SIG-M5 treated with dmso at 0.1 percent for 504 hours (cell line): ENCODE results near the gene HTT.
A peak's percentile ranks its signal among the peaks of the same experiment; 100 is the strongest.
"Not testable (repeated sequence)": the region's sequence is repeated elsewhere in the genome, so short reads cannot be mapped to it uniquely, and the experiment has no call there.

Experiments
- DNase-seq: peaks from one replicate; lab custom pipeline; 2025; ENCODE audit not compliant: unreplicated experiment; lab: John Stamatoyannopoulos, UW

HTT gene

DNA sequence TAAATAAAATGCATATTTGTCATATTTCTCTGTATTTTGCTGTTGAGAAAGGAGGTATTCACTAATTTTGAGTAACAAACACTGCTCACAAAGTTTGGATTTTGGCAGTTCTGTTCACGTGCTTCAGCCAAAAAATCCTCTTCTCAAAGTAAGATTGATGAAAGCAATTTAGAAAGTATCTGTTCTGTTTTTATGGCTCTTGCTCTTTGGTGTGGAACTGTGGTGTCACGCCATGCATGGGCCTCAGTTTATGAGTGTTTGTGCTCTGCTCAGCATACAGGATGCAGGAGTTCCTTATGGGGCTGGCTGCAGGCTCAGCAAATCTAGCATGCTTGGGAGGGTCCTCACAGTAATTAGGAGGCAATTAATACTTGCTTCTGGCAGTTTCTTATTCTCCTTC is 3.3 kb downstream of the HTT start:
- DNase-seq, result no peak

DNA sequence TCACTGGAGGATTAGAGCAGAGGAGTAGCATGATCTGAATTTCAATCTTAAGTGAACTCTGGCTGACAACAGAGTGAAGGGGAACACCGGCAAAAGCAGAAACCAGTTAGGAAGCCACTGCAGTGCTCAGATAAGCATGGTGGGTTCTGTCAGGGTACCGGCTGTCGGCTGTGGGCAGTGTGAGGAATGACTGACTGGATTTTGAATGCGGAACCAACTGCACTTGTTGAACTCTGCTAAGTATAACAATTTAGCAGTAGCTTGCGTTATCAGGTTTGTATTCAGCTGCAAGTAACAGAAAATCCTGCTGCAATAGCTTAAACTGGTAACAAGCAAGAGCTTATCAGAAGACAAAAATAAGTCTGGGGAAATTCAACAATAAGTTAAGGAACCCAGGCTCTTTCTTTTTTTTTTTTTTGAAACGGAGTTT is 5.2 kb downstream of the HTT start:
- no peak for DNase-seq

DNA sequence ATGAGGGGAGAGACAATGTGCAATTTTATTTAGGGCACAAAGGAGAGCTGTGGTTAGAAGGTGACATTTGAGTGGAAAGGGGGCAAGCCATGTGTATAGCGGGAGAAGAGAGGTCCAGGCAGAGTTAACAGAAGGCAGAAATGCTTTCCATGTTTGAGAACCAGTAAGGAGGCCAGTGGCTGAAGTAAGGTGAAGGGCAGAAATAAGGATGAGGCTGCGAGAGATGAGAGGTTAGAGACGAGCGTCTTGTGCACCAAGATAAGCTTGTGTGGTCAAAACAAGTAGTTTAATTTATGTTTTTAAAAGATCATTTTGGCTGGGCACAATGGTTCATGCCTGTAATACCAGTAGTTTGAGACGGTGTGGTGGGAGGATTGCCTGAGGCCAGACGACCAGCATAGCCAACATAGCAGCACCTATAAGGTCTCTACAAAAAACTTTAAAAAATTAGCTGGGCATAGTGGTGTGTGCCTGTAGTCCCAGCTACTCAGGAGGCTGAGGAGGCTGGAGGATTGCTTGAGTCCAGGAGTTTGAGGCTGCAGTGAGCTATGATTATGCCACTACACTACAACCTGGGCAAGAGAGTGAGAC is 8.5 kb downstream of the HTT start:
- no peak for DNase-seq

DNA sequence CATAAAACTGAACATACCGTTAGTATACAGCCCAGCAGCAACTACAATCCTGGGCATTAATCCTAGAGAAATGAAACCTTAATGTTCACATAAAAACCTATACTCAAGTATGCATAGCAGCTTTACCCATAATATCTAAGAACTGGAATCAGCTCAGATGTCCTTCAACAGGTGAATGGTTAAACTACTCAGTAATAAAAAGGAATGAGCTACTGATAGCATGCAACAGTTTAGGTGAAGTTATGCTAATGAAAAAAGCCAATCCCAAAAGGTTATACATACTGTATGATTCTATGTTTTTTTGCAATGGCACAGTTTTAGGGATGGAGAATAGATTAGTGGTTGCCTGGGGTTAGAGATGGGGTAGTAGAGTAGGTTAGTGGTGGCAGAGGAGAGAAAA is 9.3 kb downstream of the HTT start:
- DNase-seq, result no peak

DNA sequence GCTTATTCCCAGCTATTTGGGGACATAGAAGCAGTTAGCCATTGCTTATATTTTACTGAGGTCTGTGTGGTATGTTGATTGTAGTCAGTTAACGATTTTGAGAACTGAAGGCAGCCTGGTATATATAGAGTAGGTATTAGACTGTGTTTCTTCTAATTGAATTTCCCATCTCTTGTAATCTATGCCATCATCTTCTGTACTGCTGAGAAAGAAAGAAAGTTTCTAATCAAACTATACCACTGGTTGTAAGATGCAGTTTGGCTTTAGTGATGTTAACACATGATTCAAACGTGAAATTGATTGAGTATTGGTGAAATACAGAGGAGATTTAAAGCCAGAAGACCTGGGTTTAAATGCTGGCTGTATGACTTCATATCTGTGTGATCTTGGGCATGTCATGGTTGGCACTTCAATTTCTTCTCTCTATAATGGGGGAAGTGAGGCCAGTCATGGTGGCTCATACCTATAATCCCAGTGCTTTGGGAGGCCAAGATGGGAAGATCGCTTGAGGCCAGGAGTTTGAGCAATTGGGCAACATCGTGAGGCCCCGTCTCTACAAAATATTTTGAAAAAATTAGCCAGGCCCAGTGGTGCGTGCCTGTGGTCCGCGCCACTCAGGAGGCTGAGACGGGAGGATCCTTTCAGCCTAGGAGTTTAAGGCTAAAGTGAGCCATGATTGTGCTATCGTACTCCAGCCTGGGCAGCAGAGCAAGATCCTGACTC is 11.6 kb downstream of the HTT start:
- DNase-seq, result no peak

DNA sequence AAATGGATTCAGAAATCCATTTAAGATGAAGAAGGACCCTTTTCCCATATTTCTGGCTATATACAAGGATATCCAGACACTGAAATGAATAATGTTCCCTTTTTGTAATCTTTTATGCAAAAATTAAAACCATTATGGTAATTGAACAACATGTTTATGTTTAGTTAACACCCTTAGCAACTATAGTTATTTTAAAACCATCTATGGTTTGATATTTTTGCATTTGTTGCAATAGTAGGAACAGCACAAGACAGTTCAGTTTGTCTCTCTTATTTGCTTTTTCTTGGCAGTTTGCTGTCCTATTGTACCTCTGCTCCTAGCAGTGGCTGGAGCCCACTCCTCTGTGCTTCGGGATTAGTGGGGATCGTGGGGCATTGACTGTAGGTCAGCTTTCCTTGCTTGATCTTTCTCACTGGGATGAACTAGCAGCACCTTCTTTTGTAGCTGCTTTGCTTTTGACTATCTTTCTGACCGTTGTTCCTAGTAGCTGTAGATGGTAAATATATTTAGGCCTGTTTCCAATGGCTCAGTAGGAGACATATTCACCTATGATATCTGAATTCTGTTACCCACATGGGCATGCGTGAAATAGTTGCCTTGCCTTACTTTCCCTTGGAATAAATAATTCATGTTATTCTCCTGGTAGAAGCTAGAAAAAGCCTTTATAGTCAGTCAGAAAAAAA is 12.8 kb downstream of the HTT start:
- no peak for DNase-seq

DNA sequence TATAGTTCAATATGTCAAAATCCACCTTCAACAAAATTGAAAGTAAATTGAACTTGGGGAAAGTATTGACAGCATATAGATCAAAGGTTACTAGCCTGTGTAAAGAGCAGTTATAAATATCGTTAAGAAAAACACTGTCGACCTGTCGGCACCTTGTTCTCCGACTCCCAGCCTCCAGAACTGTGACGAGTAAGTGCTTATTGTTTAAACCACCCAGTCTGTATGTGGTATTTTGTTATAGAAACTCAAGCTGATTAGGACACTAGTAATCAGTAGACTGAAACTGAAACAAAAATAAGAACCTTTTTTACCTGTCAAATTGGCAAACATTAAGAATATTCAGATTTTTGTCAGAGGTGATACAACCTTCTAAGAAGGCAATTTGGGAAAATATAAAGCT is 17.0 kb downstream of the HTT start:
- DNase-seq, result no peak

DNA sequence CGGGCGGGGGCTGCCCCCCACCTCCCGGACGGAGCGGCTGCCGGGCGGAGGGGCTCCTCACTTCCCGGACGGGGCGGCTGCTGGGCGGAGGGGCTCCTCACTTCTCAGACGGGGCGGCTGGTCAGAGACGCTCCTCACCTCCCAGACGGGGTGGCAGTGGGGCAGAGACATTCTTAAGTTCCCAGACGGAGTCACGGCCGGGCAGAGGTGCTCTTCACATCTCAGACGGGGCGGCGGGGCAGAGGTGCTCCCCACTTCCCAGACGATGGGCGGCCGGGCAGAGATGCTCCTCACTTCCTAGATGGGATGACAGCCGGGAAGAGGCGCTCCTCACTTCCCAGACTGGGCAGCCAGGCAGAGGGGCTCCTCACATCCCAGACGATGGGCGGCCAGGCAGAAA is 20.2 kb downstream of the HTT start:
- DNase-seq, result not testable (repeated sequence)

DNA sequence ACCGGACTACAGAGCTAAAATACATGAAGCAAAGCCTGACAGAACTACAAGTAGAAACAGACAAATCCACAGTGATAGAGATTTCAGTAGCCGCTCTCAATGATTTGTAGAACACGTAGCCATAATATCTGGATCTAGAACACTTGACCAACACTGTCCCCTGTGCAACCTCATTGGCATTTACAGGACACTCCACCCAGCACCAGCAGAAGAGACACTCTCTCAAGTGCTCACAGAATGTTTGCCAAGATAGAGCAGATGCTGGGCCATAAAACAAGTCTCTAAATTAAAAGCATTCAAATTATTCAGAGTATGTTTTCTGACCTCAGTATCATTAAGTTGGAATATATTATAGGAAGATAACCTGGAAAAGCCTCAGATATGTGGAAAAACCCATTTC is 21.7 kb downstream of the HTT start:
- DNase-seq, result no peak

DNA sequence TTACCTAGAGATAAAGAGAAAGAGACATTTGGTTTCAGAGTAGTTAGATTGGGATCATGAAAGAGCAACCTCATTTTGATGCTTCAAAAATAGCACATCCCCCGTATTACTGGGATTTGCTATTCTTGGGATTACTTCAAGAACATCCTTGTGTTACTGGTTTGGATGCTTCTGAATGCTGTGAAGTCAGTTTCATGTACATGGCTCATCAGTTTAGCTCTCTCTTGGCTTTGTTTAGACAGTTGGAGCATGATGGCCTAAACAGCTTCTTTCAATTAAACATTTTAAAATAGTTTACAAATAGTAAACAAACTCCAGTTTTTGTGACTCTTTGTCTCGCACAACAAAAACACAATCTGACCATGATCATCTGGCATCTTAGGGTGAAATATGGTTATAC is 23.9 kb downstream of the HTT start:
- DNase-seq, result no peak

DNA sequence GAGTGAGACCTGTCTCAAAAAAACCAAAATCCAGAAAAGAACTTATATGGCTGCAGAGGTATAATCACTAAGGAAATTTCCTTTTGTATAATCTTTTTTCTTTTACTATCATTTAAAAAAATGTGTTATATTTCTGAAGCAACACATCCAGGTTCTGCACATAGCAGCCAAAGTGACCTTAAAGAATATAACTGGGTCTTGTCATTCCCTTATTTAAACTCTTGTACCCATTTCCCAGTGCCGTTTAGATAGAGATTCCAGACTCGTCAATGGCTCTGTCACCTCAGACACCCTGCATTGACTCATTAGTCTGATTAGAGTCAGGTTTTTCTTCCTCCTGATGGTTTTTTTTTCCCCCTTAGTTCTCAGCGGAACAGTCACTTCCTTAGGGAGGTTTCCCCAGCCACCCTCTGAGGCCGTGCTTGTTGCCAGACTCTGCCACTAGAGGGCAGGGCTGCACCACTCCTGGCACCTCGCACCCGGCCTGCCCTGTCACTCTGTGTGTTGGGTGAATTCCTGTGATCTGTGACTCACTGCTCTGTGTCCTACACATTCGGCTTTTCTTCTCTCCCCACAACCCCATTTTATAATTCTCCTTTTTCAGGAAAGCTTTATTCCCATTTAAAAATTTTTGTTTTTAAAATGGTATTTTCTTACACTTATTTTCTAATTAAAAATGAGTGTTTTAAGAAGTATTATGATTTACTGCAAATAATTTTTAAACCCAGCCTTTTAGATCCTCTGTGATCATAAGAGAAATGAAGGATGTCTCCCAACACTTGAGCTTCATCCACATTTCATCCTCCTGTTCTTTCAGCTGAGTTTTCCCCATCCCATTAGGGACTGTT is 32.1 kb downstream of the HTT start:
- DNase-seq, result peak; percentile 88

DNA sequence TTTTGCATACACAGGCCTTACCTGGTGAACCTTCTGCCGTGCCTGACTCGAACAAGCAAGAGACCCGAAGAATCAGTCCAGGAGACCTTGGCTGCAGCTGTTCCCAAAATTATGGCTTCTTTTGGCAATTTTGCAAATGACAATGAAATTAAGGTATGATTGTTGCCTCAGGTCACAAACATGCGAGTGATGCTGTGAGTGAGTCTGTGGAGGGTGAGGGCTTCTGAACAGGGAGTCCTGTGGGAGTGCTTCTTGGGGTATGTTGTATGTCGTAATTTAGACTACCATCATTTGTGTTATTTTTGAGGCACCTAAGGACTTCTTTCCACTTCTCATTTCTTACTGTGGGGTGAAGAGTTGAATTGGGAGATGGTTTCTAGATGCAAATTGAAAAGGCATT is 32.8 kb downstream of the HTT start:
- DNase-seq, result no peak

DNA sequence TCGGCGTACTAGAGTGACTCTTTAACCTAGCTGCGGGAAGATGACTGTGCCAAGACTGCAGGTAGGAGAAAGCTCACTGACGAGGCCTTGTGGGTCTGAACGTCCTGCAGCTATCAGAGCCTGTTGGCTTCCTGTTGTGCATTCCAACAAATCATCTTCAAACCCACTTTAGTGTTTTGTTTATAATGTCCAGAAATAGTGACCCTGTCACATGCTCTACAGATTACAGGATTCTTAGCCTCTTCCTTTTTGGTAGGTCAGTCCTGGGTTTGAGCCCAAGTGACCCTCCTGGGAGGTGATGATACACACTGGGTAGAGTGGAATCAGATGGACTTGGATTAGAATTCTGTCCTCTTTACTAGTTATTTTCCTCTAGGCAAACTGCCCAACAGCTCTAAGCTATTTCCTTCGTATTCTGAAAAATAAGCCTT is 33.2 kb downstream of the HTT start:
- DNase-seq, result no peak

DNA sequence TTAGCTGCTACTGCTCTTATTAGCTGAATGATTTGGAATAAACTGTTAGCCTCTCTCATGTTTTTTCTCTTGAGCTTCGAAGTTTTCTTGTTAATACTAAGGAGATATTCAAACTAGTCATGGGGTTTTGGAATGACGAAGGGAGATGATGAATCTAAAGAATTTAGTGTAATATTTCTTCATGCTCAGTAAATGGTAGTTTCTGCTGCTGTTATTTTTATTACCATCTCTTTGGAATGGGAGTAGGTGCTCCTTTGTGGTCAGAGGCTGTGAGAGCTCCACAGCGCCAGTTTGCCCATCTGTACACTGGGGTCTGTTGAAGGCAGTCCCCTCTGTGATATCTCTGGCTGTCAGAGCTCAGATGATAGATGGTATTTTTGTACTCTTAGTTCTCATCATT is 33.7 kb downstream of the HTT start:
- no peak for DNase-seq

DNA sequence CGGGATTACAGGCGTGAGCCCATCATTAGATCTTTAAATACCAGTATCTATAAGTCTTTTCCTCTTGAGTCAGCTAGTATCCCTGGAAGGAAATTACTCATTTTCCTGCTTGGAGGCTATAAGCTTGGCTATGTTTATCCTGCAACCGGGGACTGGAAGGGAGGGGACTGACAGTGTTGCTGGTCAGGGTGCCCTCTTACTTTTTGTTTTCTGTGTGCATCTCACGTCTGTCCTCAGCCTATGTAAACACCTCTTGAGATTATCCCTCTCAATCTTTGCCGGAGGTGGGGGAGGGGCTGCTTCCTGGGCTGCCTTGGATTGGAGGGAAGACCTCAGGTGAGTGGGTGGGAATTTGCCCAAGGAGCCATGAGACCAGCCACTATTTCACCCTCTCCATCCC is 37.0 kb downstream of the HTT start:
- DNase-seq, result no peak

DNA sequence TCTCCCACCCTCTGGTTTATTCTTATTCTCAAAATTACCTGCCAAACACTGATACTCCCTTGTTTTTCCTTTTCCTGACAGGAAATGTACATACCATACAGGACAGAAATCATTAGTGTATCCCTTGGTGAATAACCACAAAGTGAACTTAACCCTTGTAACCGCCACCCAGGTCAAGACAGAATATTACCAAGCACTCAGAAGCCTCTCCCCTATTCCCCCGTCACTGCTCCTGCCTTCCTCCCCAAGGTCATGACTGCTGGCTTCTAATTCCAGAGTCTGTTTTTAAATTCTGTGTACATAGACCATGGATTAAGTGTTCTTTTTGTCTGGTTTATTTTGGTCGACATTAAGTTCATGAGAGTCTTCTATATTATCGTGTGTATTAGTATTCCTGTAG is 37.7 kb downstream of the HTT start:
- DNase-seq, result no peak

DNA sequence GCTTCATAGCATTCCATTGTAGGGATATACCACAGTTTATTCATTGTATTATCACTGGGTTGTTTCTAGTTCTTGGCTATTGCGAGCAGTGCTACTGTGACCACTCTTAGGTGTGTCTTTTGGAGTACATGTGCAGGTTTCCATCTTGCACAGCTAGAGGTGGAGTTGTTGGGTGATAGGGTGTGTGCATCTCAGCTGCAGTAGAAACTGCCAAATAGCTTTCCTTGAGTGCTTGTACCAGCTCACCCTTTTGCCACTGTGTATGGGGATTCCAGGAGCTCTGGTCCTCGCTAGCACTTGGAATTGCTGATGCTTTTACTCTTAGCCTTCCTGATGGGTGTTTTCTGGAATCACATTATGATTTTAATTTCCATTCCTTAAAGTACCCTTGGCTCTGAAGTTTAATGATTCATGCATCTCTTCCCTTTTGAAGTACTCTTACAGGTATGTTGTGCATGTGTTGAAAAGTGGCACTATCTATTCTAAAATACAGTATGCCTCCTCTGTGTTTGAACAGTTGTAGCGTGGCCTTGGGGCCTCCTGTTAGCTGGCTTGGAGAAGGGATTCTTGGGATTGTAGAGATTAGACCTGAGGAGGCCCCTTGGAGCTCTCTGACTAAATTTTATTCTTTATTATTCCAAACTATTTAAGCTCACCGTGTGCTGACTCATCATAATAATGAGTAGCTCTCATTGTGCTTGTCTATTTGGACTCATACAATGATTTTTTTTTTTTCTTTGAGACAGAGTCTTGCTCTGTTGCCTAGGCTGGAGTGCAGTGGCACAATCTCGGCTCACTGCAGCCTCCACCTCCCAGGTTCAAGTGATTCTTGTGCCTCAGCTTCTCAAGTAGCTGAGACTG is 38.4 kb downstream of the HTT start:
- no peak for DNase-seq

DNA sequence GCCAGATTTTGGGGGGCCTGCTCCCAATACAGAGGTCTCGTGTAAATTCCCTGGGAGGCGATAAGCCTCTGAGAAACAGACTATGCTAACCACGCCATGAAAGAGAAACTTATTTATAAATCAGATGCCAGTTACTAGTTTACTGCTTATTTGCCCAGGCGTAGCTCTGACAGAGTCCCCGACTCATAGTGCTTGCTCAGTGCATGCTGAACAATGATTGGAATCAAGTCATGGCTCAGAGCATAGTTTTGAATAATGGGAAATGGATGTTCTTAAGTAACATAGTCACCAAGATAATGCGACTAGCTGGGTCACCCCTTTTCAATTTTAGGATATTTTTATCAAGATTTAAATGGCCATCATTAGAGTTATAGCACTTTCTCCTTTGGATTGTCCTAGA is 39.9 kb downstream of the HTT start:
- no peak for DNase-seq

DNA sequence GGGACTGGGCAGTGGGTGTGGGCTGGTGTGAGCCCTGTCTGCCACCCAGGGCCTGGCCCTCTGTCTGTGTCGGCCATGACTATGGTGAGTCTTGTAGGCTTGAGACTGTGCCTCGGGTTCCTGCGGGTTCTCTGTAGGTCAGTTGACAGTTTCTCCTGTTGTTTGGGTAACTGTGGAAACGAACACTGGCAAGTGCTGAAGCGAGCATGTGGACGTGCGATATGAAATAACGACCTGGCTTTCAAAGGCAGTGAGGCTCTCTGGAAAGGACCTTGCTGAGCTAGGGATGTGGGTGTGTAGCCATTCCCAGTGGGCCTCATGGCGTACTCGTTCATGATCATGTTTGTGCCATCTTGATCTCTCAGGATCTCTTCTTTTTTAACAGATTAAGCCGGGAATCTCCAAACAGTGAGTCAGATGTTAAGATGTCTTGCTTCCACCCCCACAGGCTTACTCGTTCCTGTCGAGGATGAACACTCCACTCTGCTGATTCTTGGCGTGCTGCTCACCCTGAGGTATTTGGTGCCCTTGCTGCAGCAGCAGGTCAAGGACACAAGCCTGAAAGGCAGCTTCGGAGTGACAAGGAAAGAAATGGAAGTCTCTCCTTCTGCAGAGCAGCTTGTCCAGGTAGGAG is 41.3 kb downstream of the HTT start:
- DNase-seq, result no peak

DNA sequence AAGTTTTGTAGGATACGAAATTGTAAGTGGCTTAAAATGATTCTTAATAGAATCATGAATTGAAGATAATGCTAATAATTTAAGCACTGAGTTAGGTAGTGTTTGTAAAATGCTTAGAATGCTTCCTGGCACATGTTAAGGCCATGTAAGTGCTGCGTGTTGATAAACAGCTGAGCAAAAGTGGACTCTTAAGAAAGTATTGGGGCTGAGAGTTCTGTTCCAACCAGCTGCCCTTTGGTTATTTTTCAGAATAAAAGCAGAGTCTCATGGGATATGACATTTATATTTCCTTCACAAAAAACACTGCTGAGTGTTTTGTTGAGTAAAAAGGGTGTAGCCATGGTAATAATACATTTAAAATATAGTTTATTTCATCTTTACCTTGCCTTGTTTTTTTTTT is 42.5 kb downstream of the HTT start:
- DNase-seq, result no peak
